HUES64 (cell line): Measurements from ENCODE around the gene AKT3.
"Not testable (repeated sequence)": the region's sequence is repeated elsewhere in the genome, so short reads cannot be mapped to it uniquely, and the experiment has no call there.

Experiments used
- H3K27ac ChIP-seq: 2 replicates; pipeline ENCODE4 v1.7.0; 2013; ENCODE audit warnings: low read depth, low read length, inconsistent platforms
- H3K27me3 ChIP-seq: 2 replicates; pipeline ENCODE4 v1.6.1; 2013; ENCODE audit warnings: mild to moderate bottlenecking, low read length; ENCODE audit not compliant: insufficient read depth
- H3K36me3 ChIP-seq: 2 replicates; pipeline ENCODE4 v1.6.1; 2013; ENCODE audit warnings: mild to moderate bottlenecking, low read length; ENCODE audit not compliant: insufficient read depth
- H3K4me1 ChIP-seq: 2 replicates; pipeline ENCODE4 v1.6.1; 2013; ENCODE audit warnings: mild to moderate bottlenecking, low read length, moderate library complexity; ENCODE audit not compliant: insufficient read depth
- H3K4me3 ChIP-seq: 2 replicates; pipeline ENCODE4 v1.5.1; 2013; ENCODE audit warnings: mild to moderate bottlenecking, low read length, moderate library complexity
- H3K9ac ChIP-seq: 2 replicates; pipeline ENCODE4 v1.6.1; 2013; ENCODE audit warnings: mild to moderate bottlenecking, low read depth, low read length
- H3K9me3 ChIP-seq: 2 replicates; pipeline ENCODE4 v1.6.1; 2013; ENCODE audit warnings: low read depth, low read length; ENCODE audit not compliant: insufficient read depth
- WGBS: fragments of 150-250, 120-280 bp; methylation state at CpG from one replicate; pipeline ENCODE4 v1.1.7; 2013; ENCODE audit warnings: missing lambda C conversion rate; 5-methylcytosine and 5-hydroxymethylcytosine counted together

Gene AKT3

GRCh38 chr1:243658594-243659105 lies 191.4 kb downstream of the AKT3 start:
- no peak overlapping the region for H3K4me3 ChIP-seq
- no peak overlapping the region for H3K27ac ChIP-seq
- H3K4me1 ChIP-seq: no peaks in the 10 kb centered on the region
- no peaks in the 10 kb centered on the region for H3K9me3 ChIP-seq
- no peaks in the 10 kb centered on the region for H3K27me3 ChIP-seq
- 95% methylated on average over 4 of the region's 4 CpGs for WGBS
- peaks cover 5% of the 10 kb centered on the region for H3K36me3 ChIP-seq
- no peak overlapping the region for H3K9ac ChIP-seq

- Histone ChIP-seq H3K4me1 (no peaks in the 10 kb centered on the region), H3K4me3 (no peak overlapping the region), H3K9ac (no peak overlapping the region), H3K27ac (no peak overlapping the region), H3K27me3 (no peaks in the 10 kb centered on the region), H3K9me3 (no peaks in the 10 kb centered on the region), H3K36me3 (peaks cover 2% of the 10 kb centered on the region)
- 100% methylated on average over 1 of the region's 1 CpG for WGBS
These were observed 192.2 kb downstream of the AKT3 start for GRCh38 chr1:243657793-243658192.

DNA sequence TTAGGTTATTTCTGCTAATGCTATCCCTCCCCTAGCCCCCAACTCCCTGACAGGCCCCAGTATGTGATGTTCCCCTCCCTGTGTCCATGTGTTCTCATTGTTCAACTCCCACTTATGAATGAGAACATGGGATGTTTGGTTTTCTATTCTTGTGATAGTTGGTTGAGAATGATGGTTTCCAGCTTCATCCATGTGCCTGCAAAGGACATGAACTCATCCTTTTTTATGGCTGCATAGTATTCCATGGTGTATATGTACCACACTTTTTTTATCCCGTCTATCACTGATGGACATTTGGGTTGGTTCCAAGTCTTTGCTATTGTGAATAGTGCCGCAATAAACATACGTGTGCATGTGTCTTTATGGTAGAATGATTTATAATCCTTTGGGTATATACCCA lies 200.5 kb downstream of the AKT3 start:
- H3K27me3 ChIP-seq, H3K9me3 ChIP-seq, H3K4me3 ChIP-seq, H3K4me1 ChIP-seq, H3K27ac ChIP-seq, H3K9ac ChIP-seq, H3K36me3 ChIP-seq: not testable (repeated sequence)
- WGBS: 95% methylated on average over 3 of the region's 3 CpGs

DNA sequence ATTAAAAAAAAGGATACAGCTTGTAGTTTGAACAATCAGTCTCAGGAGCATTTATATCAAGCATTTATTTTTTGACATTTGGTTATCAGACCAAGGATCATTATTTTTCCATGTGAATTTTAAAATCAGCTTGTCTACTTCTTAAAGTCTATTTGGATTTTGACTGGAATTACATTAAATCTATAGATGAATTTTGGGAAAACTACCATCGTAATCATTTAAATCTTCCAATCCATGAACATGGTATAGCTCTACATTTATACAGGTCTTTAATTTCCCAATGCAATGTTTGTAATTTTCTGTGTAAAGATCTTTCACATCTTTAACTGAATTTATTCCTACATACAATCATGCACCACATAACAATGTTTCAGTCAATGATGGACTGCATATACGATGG lies 203.2 kb downstream of the AKT3 start:
- WGBS: 100% methylated on average over 2 of the region's 2 CpGs

GRCh38 chr1:243645281-243645680 lies 204.8 kb downstream of the AKT3 start:
- Histone ChIP-seq H3K4me3 (no peak overlapping the region), H3K36me3 (peaks cover 12% of the 10 kb centered on the region)
- 98% methylated on average over 5 of the region's 6 CpGs for WGBS

More for the DNA sequence above, 203.2 kb downstream of the AKT3 start:
- Histone ChIP-seq H3K27ac (no peak overlapping the region), H3K9ac (no peak overlapping the region), H3K4me3 (no peak overlapping the region), H3K27me3 (no peaks in the 10 kb centered on the region), H3K9me3 (0 out of 2 replicates have a peak, but pooled peaks cover 5% of the 10 kb centered on the region), H3K4me1 (no peaks in the 10 kb centered on the region; the same call in 1 of the 2 replicates), H3K36me3 (peaks cover 6% of the 10 kb centered on the region)

DNA sequence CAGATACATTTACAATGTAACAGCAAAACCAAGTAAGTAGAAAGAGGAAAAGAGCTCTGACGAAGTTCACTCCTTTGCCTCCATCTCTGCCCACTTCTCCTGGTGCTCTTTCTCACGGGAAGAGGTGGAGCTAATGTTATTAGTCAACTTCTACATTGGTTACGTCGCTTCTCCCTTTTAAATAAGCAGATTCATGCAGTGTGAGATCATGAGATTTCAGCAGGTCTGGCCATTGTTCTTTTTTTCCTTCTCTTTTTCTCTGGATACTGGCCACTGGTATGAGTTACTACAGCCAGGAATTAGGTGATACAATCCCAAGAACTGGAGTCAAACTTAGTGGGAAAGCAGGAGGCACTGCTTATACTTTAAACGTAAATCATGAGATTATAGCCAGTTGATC lies 207.1 kb downstream of the AKT3 start:
- whole genome bisulfite sequencing: 94% methylated on average over 5 of the region's 5 CpGs
- Histone ChIP-seq H3K4me1 (no peaks in the 10 kb centered on the region; the same call in 1 of the 2 replicates), H3K27me3 (no peaks in the 10 kb centered on the region), H3K4me3 (no peak overlapping the region), H3K9ac (no peak overlapping the region), H3K27ac (no peak overlapping the region), H3K36me3 (peaks cover 12% of the 10 kb centered on the region), H3K9me3 (peaks cover 16% of the 10 kb centered on the region)

More at GRCh38 chr1:243645281-243645680, 204.8 kb downstream of the AKT3 start:
- no peaks in the 10 kb centered on the region for H3K27me3 ChIP-seq
- peaks cover 5% of the 10 kb centered on the region; the same call in 1 of the 2 replicates for H3K9me3 ChIP-seq
- H3K4me1 ChIP-seq: no peaks in the 10 kb centered on the region; the same call in 1 of the 2 replicates
- H3K9ac ChIP-seq: no peak overlapping the region
- no peak overlapping the region for H3K27ac ChIP-seq

GRCh38 chr1:243639027-243639658 lies 210.9 kb downstream of the AKT3 start:
- no peak overlapping the region for H3K9ac ChIP-seq
- no peak overlapping the region for H3K4me3 ChIP-seq
- H3K36me3 ChIP-seq: peaks cover 6% of the 10 kb centered on the region; the same call in 1 of the 2 replicates
- no peak overlapping the region for H3K27ac ChIP-seq
- 93% methylated on average over 4 of the region's 4 CpGs for WGBS
- H3K4me1 ChIP-seq: no peaks in the 10 kb centered on the region; the same call in 1 of the 2 replicates
- peaks cover 11% of the 10 kb centered on the region for H3K9me3 ChIP-seq
- no peaks in the 10 kb centered on the region for H3K27me3 ChIP-seq

DNA sequence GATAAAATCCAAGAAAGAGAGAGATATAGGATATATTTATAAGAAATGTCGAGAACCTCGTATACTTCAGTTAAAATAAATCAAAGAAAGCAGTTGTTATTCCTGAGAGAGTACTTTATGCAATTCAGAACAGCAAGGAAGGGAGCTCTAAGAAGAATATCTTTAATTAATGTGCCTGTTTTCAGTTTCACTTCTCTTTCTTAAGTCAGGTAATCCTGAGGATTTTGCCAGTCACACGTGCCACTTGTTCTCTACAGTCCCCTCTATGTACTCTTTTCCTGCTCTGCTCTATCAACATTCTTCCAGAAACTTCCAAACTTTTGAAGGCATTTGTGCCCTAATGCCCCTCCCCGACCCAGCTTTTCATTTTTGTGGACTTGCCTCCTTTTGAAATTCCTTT lies 211.9 kb downstream of the AKT3 start:
- Histone ChIP-seq H3K27ac (no peak overlapping the region), H3K9ac (no peak overlapping the region), H3K36me3 (peaks cover 6% of the 10 kb centered on the region; the same call in 1 of the 2 replicates), H3K4me3 (no peak overlapping the region), H3K27me3 (no peaks in the 10 kb centered on the region), H3K4me1 (no peaks in the 10 kb centered on the region; the same call in 1 of the 2 replicates), H3K9me3 (peaks cover 11% of the 10 kb centered on the region)
- WGBS: 90% methylated on average over 4 of the region's 4 CpGs

GRCh38 chr1:243628476-243628907 lies 221.6 kb downstream of the AKT3 start:
- 97% methylated on average over 2 of the region's 2 CpGs for WGBS
- H3K4me3 ChIP-seq: no peak overlapping the region
- peaks cover 18% of the 10 kb centered on the region for H3K36me3 ChIP-seq
- H3K27ac ChIP-seq: no peak overlapping the region
- no peak overlapping the region for H3K9ac ChIP-seq
- H3K9me3 ChIP-seq: peaks cover 11% of the 10 kb centered on the region
- no peaks in the 10 kb centered on the region for H3K4me1 ChIP-seq
- H3K27me3 ChIP-seq: no peaks in the 10 kb centered on the region

DNA sequence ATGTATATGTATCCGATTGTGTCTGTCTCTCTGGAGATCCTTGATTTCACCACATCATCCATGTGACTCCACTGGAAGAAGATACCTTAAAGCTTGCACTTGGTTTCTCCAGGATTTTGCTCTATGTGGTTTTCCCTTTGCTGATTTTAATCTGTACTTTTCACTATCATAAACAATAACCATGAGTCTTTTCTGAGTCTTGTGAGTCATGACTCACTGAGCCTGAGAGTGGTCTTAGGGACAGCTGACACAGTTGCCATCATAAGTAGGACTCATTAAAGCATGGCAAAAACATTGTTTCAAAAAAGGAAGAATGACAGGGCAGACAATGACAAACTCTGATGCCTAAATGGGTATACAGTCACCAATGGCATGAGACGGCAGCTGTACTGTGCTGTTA lies 226.2 kb downstream of the AKT3 start:
- H3K27ac ChIP-seq: no peak overlapping the region
- peaks cover 28% of the 10 kb centered on the region for H3K36me3 ChIP-seq
- no peaks in the 10 kb centered on the region for H3K4me1 ChIP-seq
- WGBS: 90% methylated on average over 2 of the region's 2 CpGs
- no peaks in the 10 kb centered on the region for H3K27me3 ChIP-seq
- H3K4me3 ChIP-seq: no peak overlapping the region
- H3K9ac ChIP-seq: no peak overlapping the region
- H3K9me3 ChIP-seq: peaks cover 20% of the 10 kb centered on the region

DNA sequence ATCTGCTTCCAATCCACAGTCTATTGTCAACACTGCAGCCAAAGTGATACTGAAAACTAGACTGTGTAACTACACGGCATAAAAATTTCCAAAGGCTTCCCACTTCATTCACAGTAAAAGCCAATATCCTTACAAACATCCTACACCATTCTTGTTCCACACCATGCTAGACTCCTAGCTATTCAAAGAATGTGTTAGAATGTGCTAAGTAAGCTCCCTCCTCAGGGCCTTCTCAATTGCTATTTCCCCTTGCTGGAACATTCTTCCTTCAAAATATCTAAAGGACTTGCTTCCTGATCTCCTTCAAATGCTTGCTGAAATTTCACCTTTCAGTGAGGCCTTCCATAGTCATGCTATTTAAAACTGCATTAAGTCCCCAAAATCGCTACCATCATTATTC lies 228.1 kb downstream of the AKT3 start:
- H3K9me3 ChIP-seq: peaks cover 20% of the 10 kb centered on the region
- no peaks in the 10 kb centered on the region for H3K4me1 ChIP-seq
- 94% methylated on average over 2 of the region's 2 CpGs for WGBS
- H3K27me3 ChIP-seq: no peaks in the 10 kb centered on the region
- no peak overlapping the region for H3K9ac ChIP-seq
- no peak overlapping the region for H3K4me3 ChIP-seq
- no peak overlapping the region for H3K27ac ChIP-seq
- peaks cover 28% of the 10 kb centered on the region for H3K36me3 ChIP-seq
